Measurements from ENCODE around the gene ZNF540. TPM values are rescaled to one million over a fixed set of nuclear protein-coding genes. Genes with fewer than 3 reads are reported as not detected.
"Not testable (repeated sequence)": the region's sequence is repeated elsewhere in the genome, so short reads cannot be mapped to it uniquely, and the experiment has no call there.

Gene ZNF540
- polyA plus RNA-seq (2013, experiment 1 of 2; ENCODE audit: insufficient read length): 0.36 TPM
- polyA plus RNA-seq (2013, experiment 2 of 2; ENCODE audit: insufficient read length): 0.73 TPM

DNA sequence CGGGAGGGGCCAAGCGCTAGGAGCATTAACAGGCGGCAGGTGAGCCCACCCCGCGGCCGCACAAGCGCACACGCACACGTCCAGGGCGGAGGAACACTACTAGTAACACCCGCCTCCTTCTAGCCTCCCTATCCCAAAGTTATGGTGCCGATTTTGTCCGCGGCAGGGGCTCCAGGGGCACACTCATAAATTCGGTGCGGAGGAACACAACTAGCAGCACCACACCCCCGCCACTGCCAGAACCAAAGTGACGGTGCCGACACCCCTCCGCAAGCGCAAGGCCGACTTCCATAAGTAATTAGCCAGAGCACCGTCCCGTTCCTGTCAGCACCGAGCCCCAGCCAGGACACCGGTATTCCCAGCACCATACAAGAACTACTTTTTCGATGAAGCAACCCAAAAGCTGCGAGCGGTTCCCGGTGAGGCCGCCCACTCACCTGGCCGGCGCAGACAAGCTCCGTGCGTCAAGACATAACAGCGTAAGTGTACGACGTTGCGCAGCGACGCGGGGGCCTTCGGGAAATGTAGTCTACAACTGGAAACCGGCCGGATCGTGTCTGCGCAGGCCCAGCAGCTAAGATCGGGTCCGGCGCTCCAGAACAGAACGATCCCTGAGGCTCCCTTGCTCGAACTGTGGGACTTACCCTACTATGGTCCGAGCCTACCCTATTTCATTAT is at the start of gene ZNF540, which contains the start of gene ZNF571:
Gene ZNF540 (plus strand): TSS at position 573 of the 678 bp plus-strand sequence. CDS start 3,572 bp downstream, outside the sequence.
Gene ZNF571 (minus strand): TSS at position 489 of the 678 bp plus-strand sequence. CDS start 8,116 bp downstream, outside the sequence.
- peak; percentile 90 for DNase-seq

DNA sequence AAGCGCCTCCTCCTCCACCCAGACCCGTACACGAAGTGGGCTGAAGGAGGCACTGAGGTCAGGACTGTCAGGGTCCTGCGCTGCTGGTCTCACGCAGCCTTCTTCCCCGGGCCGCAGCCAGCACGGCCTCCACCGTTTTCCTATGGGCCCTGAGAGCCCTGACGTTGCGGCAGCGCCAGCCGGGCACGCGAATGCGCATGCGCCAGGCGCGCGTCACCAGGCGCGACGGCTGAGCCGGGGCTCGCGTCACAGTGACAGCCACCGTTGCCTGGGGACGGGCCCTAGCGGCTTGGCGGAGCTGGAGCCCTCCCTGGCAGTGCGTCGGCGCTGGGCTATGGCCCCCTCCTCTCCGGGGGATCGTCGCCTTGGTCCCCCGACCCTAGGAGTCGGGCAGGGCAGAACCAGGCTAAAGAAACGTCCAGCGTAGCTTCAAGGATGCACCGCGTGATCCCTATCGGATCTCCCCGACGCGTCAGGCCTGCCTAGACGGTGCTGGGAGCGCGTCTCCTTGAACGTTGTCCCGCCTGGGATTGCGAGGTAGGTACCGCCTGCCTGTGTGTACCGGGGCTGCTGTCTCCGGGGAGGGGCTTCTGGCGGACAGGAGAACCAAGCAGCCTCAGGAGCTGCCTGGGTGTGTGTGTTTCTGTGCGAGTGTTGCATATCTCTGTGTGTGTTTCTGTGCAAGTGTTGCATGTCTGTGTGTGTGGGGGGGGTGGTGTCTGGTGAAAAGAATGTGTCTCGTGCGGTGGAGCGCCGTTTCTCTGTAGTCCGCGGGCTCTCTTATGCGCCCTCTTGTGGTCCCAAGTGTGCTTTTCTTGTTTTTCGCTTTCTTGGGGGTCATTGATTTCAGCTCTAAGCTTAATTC is 43.3 kb upstream of the ZNF540 start:
- DNase-seq: peak; percentile 70

GRCh38 chr19:37563518-37563917 is 31.2 kb upstream of the ZNF540 start:
- no peak for DNase-seq

- DNase-seq: no peak
These were observed 29.9 kb upstream of the ZNF540 start for GRCh38 chr19:37564624-37565369.

DNA sequence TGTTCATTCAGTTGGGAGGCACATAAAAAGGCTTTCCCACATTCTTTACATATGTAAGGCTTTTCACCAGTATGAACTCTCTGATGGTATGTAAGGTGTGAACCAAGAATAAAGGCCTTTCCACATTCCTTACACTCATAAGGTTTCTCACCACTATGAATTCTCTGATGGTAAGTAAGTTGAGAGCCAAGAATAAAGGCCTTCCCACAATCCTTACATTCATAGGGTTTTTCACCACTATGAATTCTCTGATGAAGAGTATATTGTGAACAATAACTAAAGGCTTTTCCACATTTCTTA is 29.4 kb upstream of the ZNF540 start:
- DNase-seq: no peak

- DNase-seq: no peak
These were observed 22.5 kb upstream of the ZNF540 start for GRCh38 chr19:37572203-37572602.

DNA sequence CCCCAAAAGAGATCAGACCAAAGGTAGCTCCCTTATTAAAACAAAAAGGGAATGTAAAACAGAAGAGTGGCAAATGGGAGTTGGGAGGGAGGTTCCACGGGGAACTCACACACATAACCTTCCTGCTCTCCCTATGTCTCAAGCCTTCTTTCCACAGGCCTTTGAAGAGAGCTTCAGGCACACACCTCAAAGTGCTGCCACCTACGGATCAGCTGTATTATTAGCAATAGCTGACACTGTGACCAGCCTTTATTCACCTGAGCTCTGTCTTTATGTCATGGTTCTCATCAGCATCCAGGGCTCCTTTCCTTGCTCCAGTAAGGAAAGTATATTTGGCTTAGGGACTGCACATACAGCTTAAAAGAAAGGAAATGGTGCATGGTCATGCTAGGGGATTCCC is 11.3 kb upstream of the ZNF540 start:
- no peak for DNase-seq

DNA sequence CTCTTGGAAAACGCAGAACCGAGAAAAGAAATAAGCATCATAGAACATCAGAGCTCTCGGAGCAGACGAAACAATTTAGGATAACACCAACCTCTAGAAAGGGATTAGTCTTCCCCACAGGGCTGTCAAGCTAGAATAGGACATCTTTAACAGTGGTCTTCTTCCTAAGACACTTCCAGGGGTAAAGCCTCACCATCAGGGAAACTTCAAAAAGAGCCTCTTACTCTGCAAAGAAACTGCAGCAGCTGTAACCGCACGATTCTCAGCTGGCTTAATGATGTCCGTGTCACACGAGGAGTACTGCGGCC is 726 bp upstream of the ZNF540 start:
- DNase-seq: no peak

GRCh38 chr19:37594982-37595382 is 306 bp downstream of the ZNF540 start:
- peak; percentile 28 for DNase-seq

DNA sequence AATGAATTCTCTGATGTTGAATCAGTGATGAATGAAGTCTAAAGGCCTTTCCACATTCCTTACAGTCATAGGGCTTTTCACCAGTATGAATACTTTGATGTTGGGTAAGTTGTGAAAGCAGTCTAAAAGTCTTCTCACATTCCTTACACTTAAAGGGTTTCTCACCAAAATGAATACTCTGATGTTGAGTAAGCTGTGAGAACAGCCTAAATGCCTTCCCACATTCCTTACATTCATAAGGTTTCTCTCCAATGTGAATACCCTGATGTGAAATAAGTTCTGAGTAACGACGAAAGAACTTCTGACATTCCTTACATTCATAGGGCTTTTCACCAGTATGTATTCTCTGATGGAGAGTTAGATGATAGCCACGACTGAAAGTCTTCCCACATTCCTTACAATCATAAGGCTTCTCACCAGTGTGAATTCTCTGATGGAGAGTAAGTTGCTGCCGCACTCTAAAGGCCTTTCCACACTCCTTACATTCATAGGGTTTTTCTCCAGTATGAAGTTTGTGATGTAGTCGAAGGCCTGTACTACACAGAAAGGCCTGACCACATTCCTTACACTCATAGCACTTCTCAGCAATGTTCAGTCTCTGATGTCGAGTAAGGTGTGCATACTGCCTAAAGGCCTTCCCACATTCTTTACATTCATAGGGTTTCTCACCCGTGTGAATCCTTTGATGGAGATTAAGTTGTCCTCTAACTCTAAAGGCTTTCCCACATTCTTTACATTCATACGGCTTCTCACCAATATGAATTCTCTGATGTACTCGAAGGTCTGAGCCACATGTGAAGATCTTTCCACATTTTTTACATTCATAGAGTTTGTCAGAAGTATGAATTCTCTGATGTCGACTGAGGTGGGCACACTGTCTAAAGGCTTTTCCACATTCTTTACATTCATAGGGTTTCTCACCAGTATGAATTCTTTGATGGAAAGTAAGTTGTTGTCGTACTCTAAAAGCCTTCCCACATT is 40.7 kb downstream of the ZNF540 start:
- DNase-seq: no peak

DNA sequence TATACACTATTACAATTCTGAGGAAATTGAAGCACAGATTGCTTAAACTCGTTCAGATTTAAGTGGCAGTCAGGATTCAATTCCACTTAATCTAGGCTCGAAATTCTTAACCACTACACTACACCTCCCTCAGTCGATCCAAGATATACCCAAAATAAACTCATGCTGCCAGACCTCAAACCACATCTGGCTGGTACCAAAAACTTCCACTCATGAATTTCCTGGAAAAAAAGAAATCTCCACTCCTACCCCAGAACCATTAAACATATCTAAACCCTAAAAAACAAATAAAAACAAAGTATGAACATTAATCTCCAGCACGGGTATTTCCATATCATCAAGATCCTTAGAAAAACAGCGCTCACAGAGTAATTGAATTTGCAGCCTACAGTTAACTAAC is 59.4 kb downstream of the ZNF540 start:
- no peak for DNase-seq

GRCh38 chr19:37654629-37655300 is 60.1 kb downstream of the ZNF540 start:
- peak; percentile 25 for DNase-seq

- peak; percentile 85 for DNase-seq
These were observed 60.6 kb downstream of the ZNF540 start, which contains the start of gene ZFP30 for GRCh38 chr19:37655301-37655688. ZFP30 (minus strand) TSS chr19:37655465; CDS start chr19:37647822, 7,643 bp downstream.

DNA sequence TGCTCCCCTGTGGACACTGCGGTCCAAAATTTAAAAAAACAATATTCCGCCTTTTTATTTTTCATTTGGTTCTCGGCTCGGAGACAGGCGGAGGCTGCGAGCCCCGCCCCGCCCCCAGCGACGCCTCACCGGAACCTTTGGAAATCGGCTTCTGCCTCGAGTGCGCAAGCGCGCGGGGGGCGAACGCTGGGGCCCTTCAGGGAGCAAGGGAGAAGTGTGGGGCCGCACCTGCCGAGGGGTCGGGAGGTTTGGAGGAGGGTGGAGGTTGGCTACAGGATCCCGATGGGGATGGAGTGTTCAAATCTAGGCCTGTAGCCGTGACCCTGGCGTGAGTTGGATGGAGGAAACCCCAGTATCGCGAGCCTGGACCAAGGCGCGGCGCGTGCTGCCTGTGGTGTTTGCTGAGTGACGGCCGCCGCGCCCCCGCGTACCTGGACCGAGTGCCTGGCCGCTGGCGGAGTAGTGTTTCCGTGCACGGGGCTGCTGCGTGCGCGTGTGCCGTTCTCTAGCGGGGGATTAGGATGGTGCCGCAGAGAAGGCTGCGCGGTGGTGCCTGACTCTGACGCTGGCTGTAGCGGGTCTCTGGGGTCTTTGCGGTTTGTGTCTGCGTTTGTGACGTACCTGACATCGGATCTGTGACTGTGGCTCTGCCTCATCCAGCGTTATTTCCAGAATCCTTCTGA is 61.2 kb downstream of the ZNF540 start:
- DNase-seq: peak; percentile 79

GRCh38 chr19:37657157-37657556 is 62.5 kb downstream of the ZNF540 start:
- not testable (repeated sequence) for DNase-seq

All from fibroblast of skin of abdomen (primary cell).